Osteocyte (in vitro differentiated cells): ENCODE data around the gene CTNNA2. TPM values are rescaled to one million over a fixed set of nuclear protein-coding genes. Genes with fewer than 3 reads are reported as not detected.

Experiments used
- DNase-seq: peaks from one replicate; pipeline ENCODE4 v3.0.0; 2021; ENCODE audit warnings: mixed read lengths; ENCODE audit not compliant: unreplicated experiment; ENCODE audit errors: extremely low spot score
- H3K27ac Mint-ChIP-seq: one replicate; pipeline ENCODE4 v1.8.0; 2021; ENCODE audit warnings: mild to moderate bottlenecking, mixed read lengths; ENCODE audit not compliant: unreplicated experiment
- H3K27me3 Mint-ChIP-seq: one replicate; pipeline ENCODE4 v1.8.0; 2021; ENCODE audit warnings: mixed read lengths; ENCODE audit not compliant: unreplicated experiment
- H3K36me3 Mint-ChIP-seq: one replicate; pipeline ENCODE4 v1.8.0; 2021; ENCODE audit warnings: mixed read lengths; ENCODE audit not compliant: unreplicated experiment
- H3K4me1 Mint-ChIP-seq: one replicate; pipeline ENCODE4 v1.8.0; 2021; ENCODE audit warnings: mixed read lengths; ENCODE audit not compliant: unreplicated experiment
- H3K4me3 Mint-ChIP-seq: one replicate; pipeline ENCODE4 v1.8.0; 2021; ENCODE audit warnings: mild to moderate bottlenecking, moderate library complexity, mixed read lengths; ENCODE audit not compliant: unreplicated experiment
- H3K9me3 Mint-ChIP-seq: one replicate; pipeline ENCODE4 v1.8.0; 2021; ENCODE audit warnings: mixed read lengths; ENCODE audit not compliant: unreplicated experiment
- CTCF ChIP-seq: fragments of 200-600 bp; sonication (generic); IDR thresholded peaks from 2 replicates; pipeline ENCODE4 v1.5.0; 2021; ENCODE audit warnings: antibody characterized with exemption, mild to moderate bottlenecking, moderate library complexity
- total RNA-seq: library from RNA; stranded (reverse); gene quantifications from 2 replicates; pipeline ENCODE4 v1.2.1, GENCODE V29; 2021

CTNNA2 gene
- total RNA-seq, 1 donor from 2014 or later, result not detected

- Mint-ChIP-seq H3K9me3 (peaks cover 7% of the 10 kb centered on the region), H3K36me3 (no peaks in the 10 kb centered on the region), H3K4me3 (no peak overlapping the region), H3K27me3 (no peaks in the 10 kb centered on the region), H3K4me1 (no peaks in the 10 kb centered on the region), H3K27ac (no peak overlapping the region)
- no peak for DNase-seq
- no peak for TF ChIP-seq CTCF
Observed at GRCh38 chr2:80246534-80246933, 733.7 kb downstream of the CTNNA2 start.

- Mint-ChIP-seq H3K9me3 (peaks cover 9% of the 10 kb centered on the region), H3K27ac (no peak overlapping the region), H3K4me1 (no peaks in the 10 kb centered on the region), H3K27me3 (no peaks in the 10 kb centered on the region), H3K4me3 (no peak overlapping the region), H3K36me3 (no peaks in the 10 kb centered on the region)
- TF ChIP-seq CTCF, result no peak
- DNase-seq, result no peak
Observed at GRCh38 chr2:80247339-80247738, 734.5 kb downstream of the CTNNA2 start.

GRCh38 chr2:80248146-80248545, 735.3 kb downstream of the CTNNA2 start:
- Mint-ChIP-seq H3K36me3 (no peaks in the 10 kb centered on the region), H3K27ac (no peak overlapping the region), H3K27me3 (no peaks in the 10 kb centered on the region), H3K9me3 (peaks cover 11% of the 10 kb centered on the region), H3K4me3 (no peak overlapping the region), H3K4me1 (no peaks in the 10 kb centered on the region)
- no peak for DNase-seq
- no peak for TF ChIP-seq CTCF

GRCh38 chr2:80252294-80252986, 739.6 kb downstream of the CTNNA2 start:
- Mint-ChIP-seq H3K27ac (no peak overlapping the region), H3K36me3 (no peaks in the 10 kb centered on the region), H3K4me3 (no peak overlapping the region), H3K4me1 (no peaks in the 10 kb centered on the region), H3K27me3 (no peaks in the 10 kb centered on the region), H3K9me3 (peaks cover 15% of the 10 kb centered on the region)
- TF ChIP-seq CTCF, result no peak
- no peak for DNase-seq

- DNase-seq, result no peak
- Mint-ChIP-seq H3K27me3 (no peaks in the 10 kb centered on the region), H3K9me3 (peaks cover 11% of the 10 kb centered on the region), H3K36me3 (no peaks in the 10 kb centered on the region), H3K27ac (no peak overlapping the region), H3K4me1 (no peaks in the 10 kb centered on the region), H3K4me3 (no peak overlapping the region)
- TF ChIP-seq CTCF, result no peak
Observed at GRCh38 chr2:80255918-80256781, 743.3 kb downstream of the CTNNA2 start.
